D721Med (cell line): Measurements from ENCODE around the gene FARS2.

Source experiments
- DNase-seq: peaks from one replicate; pipeline ENCODE4 v3.0.0; 2011; ENCODE audit warnings: low spot score; ENCODE audit not compliant: insufficient read length
- FAIRE-seq: peaks from 2 replicates; lab custom pipeline; 2011; peaks lifted over from hg19 to GRCh38; lab: Jason Lieb, UNC
- CTCF ChIP-seq: IDR thresholded peaks from 2 replicates; pipeline ENCODE4 v1.5.1; 2012; ENCODE audit warnings: mild to moderate bottlenecking, control low read depth; ENCODE audit not compliant: insufficient read depth; ENCODE audit errors: missing control alignments

Gene FARS2

DNA sequence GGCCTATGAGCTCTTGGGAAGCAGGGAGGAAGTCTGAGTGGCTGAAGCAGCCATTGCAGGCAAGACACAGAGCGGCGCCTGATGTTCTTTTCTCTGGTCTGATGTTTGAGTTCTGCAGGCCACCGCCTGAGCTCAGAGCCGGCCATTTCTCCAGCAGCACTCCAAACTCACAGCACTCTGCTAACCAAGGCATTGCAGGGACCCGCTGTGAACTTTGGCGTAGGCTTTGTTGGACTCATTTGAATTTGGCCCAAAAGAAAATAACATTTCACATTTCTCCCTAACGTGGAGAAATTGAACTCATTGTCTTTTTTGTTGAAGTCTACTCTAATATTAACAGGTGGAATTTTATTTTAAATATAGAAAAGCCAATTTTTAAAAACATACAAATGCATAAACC lies 336.1 kb downstream of the FARS2 start:
- no peak for TF ChIP-seq CTCF
- DNase-seq (no peak), FAIRE-seq (no peak)

- DNase-seq: no peak
- TF ChIP-seq CTCF: no peak
- no peak for FAIRE-seq
Measured at GRCh38 chr6:5598123-5598522, 336.8 kb downstream of the FARS2 start.

DNA sequence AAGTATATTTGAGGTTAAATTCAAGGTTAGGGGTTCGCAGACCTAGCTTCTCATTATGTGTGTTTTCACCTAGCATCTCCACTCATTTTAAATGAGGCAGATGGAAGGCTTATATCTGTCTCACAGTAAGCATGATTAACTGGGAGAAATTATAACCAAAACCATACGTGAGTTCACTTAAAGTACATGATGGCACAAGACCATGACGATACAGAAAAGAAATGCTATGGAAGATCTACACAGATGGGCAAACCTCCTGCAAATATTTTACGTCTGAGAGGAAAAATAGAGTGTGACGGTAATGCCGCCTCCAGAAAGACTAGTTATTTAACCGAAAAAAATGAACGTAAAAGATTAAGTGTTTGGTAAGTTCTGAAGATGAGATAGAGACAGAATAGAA lies 337.8 kb downstream of the FARS2 start:
- FAIRE-seq (no peak), DNase-seq (no peak)
- no peak for TF ChIP-seq CTCF

DNA sequence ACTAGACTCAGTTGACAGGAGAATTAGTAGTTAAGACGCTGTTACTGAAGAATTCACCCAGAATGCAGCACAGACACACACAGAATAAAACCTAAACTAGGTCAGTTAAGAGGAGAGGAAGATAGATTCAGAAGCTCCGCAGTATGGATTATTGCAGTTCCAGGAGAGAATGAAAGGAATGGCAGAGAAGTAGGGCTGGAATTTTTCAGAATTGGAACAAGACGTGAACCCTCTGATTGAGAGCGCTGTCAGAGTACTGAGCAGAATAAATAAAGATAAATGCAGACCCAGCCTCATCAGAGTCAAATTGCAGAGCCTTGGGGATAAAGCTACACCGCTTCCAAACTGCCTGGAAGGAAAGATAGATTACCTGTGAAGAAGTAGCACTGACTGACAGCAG lies 344.6 kb downstream of the FARS2 start:
- no peak for TF ChIP-seq CTCF
- FAIRE-seq: no peak
- DNase-seq: no peak

GRCh38 chr6:5606546-5606945 lies 345.2 kb downstream of the FARS2 start:
- no peak for FAIRE-seq
- DNase-seq: no peak
- no peak for TF ChIP-seq CTCF

DNA sequence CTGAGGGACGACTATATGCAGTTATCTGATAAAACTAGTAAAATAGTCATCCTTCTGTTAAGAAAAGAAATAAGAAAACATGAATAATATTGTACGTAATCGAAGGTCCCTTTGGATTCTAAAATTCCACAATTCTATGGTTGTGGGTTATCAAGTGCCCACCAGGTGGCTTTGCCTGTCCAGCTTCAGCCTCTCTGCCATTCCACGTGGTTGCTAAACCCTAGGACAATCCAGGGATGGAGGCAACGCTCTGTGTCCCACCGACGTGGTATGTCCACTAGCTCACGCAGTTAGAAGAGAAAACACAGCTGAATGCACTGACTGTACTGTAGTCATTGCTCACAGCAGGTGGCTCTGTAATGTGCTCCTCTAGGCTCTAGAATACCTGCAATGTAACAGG lies 349.3 kb downstream of the FARS2 start:
- no peak for DNase-seq
- TF ChIP-seq CTCF: no peak
- no peak for FAIRE-seq

DNA sequence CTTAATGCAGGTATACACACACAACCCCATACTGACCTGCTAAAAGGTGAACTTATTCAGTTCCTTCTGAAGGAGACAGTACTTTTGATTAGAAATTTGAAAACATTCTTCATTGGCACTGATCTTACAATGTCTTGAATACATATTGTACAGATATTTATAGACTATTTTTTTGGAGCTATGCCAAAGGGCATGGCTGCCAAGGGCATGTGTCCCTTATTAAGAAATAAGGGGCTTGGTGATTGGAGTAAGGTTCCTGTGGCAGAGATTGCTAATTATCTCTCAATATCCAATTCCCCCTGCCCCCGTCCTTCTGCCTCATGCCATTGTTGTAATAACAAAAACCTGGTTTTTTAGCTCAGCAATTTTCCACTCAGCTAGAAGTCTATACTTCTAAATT lies 355.9 kb downstream of the FARS2 start:
- FAIRE-seq (no peak), DNase-seq (no peak)
- TF ChIP-seq CTCF: no peak
